K562 treated with DMSO at 1 percent for 24 hours (cell line): Measurements from ENCODE around the gene SLC6A6. TPM values are rescaled to one million over a fixed set of nuclear protein-coding genes. Genes with fewer than 3 reads are reported as not detected.

Source experiments
- total RNA-seq: library from RNA; unstranded; fragments of 300-600 nt; gene quantifications from 2 replicates; pipeline ENCODE4 v1.2.3, GENCODE V29; 2022; ENCODE audit warnings: low read depth; ENCODE audit not compliant: insufficient read depth

SLC6A6 gene
- total RNA-seq: 47.7 and 48.0 TPM in 2 replicates

DNA sequence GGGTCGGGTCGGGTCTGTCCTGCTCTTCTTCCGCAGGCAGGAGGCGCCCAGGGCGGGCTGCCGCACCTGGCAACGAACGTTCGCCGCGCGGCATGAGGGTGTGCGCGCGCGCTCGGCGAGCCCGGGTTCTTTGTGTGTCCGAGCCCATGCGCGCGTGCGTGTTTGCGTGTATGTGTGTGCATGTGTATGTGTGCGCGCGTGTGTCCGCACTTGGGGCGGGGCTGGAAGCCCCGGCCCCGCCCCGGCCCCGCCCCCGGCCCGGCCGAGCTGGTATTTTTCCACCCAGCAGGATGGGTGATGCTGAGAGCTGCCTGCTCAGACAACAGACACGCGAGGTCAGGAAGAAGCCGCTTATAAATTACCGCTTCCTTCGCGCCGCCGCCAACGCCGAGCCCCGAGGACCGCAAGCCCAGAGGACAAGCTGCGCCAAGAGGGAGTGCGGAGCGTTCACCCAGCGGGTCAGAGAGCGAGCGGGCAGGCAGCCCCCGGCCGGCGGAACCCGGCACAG lies at the start of gene SLC6A6:
Gene SLC6A6, plus strand, starts transcription at position 303 of the 508 bp plus-strand sequence. CDS start 41,029 bp downstream, outside the sequence.

Other genes starting within 250 kb of the SLC6A6 start
- gene XPC, start 224.0 kb upstream of the SLC6A6 start, total RNA-seq: 49.5 and 51.4 TPM in 2 replicates
- 13.8 and 17.1 TPM in 2 replicates for gene LSM3, start 223.8 kb upstream of the SLC6A6 start, total RNA-seq
- gene GRIP2, start 137.7 kb downstream of the SLC6A6 start, total RNA-seq: not detected in 2 replicates
- 15.5 and 25.8 TPM in 2 replicates for gene CCDC174, start 249.2 kb downstream of the SLC6A6 start, total RNA-seq